Fibroblast of the aortic adventitia (primary cell): ENCODE data around the gene LCK. TPM values are rescaled to one million over a fixed set of nuclear protein-coding genes. Genes with fewer than 3 reads are reported as not detected.
A peak's percentile ranks its signal among the peaks of the same experiment; 100 is the strongest.

Source experiments
- DNase-seq: peaks from one replicate; pipeline ENCODE4 v3.0.0-alpha.2; 2010; ENCODE audit warnings: low read depth
- H3K4me3 ChIP-seq: 2 replicates; pipeline ENCODE4 v1.5.1; 2011; ENCODE audit warnings: low read depth, mild to moderate bottlenecking, control low read depth, low read length, moderate library complexity
- small RNA-seq: library from RNA; depleted of rRNA; stranded (forward); fragments of <200 nt; gene quantifications from one replicate; pipeline ENCODE3, GENCODE V24; 2012
- total RNA-seq: library from RNA; depleted of rRNA; stranded (reverse); fragments of >200 nt; gene quantifications from 2 replicates; pipeline ENCODE4 v1.2.3, GENCODE V29; 2012; ENCODE audit warnings: low replicate concordance
- TF ChIP-seq, protein P1 (sequence below): IDR thresholded peaks from 2 replicates; pipeline ENCODE4 v1.5.1; 2011; ENCODE audit warnings: mild to moderate bottlenecking, low read length, control low read depth, inconsistent platforms; ENCODE audit not compliant: insufficient read depth

The LCK gene
- total RNA-seq, 1 donor = not detected

DNA sequence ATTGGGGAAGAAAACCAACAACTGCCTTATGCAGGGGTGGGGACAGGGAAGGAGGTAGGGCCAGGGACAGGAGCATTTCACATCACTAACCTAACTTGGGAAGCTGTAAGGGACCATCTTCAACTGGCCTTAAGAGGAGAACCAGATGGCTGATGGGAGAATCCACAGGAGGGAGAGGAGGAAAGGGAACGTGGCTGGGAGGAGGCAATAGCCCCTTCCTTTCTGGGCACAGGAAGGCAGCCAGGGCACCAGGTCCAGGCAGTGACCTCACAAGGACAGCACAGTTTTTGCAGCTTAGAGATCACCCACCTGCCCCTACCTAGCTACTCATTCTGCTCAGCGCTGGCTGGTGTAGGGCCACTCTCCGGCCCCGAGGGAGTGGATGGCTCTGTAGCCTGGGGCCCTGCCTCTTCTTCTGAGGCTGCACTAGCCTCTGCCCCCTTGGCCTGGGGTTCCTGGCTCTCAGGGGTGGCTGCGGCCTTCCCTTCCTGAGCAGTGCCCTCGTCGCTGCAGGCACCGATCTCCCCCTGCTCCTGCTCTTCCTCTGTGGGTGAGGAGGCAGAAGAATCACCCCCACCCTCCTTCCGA is 83.3 kb downstream of the LCK start:
- TF ChIP-seq, protein P1, sequence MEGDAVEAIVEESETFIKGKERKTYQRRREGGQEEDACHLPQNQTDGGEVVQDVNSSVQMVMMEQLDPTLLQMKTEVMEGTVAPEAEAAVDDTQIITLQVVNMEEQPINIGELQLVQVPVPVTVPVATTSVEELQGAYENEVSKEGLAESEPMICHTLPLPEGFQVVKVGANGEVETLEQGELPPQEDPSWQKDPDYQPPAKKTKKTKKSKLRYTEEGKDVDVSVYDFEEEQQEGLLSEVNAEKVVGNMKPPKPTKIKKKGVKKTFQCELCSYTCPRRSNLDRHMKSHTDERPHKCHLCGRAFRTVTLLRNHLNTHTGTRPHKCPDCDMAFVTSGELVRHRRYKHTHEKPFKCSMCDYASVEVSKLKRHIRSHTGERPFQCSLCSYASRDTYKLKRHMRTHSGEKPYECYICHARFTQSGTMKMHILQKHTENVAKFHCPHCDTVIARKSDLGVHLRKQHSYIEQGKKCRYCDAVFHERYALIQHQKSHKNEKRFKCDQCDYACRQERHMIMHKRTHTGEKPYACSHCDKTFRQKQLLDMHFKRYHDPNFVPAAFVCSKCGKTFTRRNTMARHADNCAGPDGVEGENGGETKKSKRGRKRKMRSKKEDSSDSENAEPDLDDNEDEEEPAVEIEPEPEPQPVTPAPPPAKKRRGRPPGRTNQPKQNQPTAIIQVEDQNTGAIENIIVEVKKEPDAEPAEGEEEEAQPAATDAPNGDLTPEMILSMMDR = no peak
- DNase-seq = no peak
- H3K4me3 ChIP-seq = peak overlapping the region; percentile 77

DNA sequence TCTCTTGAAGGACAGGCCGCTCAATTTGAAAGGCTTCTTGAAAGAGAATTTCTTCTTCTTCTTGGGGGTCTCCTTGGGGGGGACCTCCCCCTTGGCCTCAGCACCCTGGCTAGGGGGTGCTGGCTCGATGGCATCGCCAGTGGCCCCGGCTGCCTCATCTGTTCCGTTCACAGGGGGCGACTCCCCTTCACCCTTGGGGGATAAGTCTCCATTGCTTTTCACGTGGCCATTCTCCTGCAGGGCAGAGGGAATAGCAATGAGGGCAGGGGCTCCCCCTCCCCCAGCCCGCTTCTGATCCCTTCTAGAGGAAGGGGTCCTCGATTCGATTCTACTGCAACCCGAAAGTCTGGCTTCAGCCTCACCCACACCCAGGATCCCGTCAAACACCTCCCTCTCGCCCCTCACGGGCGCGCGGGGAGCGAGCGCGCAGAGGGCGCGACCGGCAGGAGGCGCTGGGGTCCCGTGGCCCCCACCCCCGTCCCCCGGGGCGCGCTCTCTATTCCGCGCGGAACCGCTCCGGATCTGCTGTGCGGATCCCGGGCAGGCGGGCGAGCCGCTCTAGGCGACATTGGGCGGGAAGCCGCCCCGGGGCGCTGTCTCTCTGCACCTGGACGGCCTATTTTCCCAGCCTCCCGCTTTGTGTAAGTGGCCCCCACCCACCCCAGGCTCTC is 83.9 kb downstream of the LCK start:
- DNase-seq = peak; percentile 26
- TF ChIP-seq, protein P1 = peak; percentile 64
- H3K4me3 ChIP-seq = peak overlapping the region; percentile 77

- TF ChIP-seq, protein P1 = no peak
- DNase-seq = no peak
- peak overlapping the region; percentile 77 for H3K4me3 ChIP-seq
Measured at GRCh38 chr1:32335535-32335789, 84.4 kb downstream of the LCK start.

Small RNAs within 50 kb of the gene (small RNA-seq; reads per million reads assigned to genes)
- gene RF00017 (not detected), gene RF00019 (not detected)

Other genes starting within 250 kb of the LCK start
- gene KHDRBS1, start 237.4 kb upstream of the LCK start, total RNA-seq = 43.1 and 53.8 TPM in 2 replicates
- gene TMEM39B, start 178.3 kb upstream of the LCK start, total RNA-seq = 3.3 and 9.0 TPM in 2 replicates
- gene KPNA6, start 143.2 kb upstream of the LCK start, total RNA-seq = 42.4 and 56.2 TPM in 2 replicates
- gene TXLNA, start 71.6 kb upstream of the LCK start, total RNA-seq = 39.7 and 98.0 TPM in 2 replicates
- 6.0 and 16.1 TPM in 2 replicates for gene CCDC28B, start 50.7 kb upstream of the LCK start, total RNA-seq
- 0.41 and 2.3 TPM in 2 replicates for gene IQCC, start 45.6 kb upstream of the LCK start, total RNA-seq
- not detected in 2 replicates for gene DCDC2B, start 42.2 kb upstream of the LCK start, total RNA-seq
- 18.3 and 21.0 TPM in 2 replicates for gene TMEM234, start 28.9 kb upstream of the LCK start, total RNA-seq
- gene EIF3I, start 28.9 kb upstream of the LCK start, total RNA-seq = 217 and 284 TPM in 2 replicates
- gene FAM167B, start 4.0 kb upstream of the LCK start, total RNA-seq = 1.4 and 2.1 TPM in 2 replicates
- gene HDAC1, start 40.8 kb downstream of the LCK start, total RNA-seq = 42.9 and 95.8 TPM in 2 replicates
- gene MARCKSL1, start 85.0 kb downstream of the LCK start, total RNA-seq = 14.4 and 106 TPM in 2 replicates
- gene FAM229A, start 111.2 kb downstream of the LCK start, total RNA-seq = 1.6 and 1.7 TPM in 2 replicates
- 1.2 and 2.3 TPM in 2 replicates for gene TSSK3, start 111.3 kb downstream of the LCK start, total RNA-seq
- 47.6 and 52.3 TPM in 2 replicates for gene BSDC1, start 143.2 kb downstream of the LCK start, total RNA-seq
- under 0.01 TPM in 1 of 2 replicates, not detected in the other for gene ZBTB8B, start 213.8 kb downstream of the LCK start, total RNA-seq